H1 (cell line): ENCODE results near the gene EPB41L4A. TPM values are rescaled to one million over a fixed set of nuclear protein-coding genes. Genes with fewer than 3 reads are reported as not detected.

Source experiments
- CTCF ChIA-PET: fragments of 300-600 bp; sonication (Branson Sonifier 250); formaldehyde crosslinking; loops from one replicate; lab custom pipeline; 2021; ENCODE audit not compliant: partially characterized antibody; lab: Charles Lee
- POLR2A ChIA-PET: fragments of 300-600 bp; sonication (Branson Sonifier 250); formaldehyde crosslinking; loops from one replicate; lab custom pipeline; 2021; ENCODE audit warnings: inconsistent platforms; ENCODE audit not compliant: partially characterized antibody; lab: Charles Lee
- DNase-seq, 2 experiments: peaks; one replicate each; pipeline versions ENCODE4 v3.0.0 to v3.0.0-alpha.2; 2010 to 2022; ENCODE audit warnings: low spot score in 2 of 2, low read depth in 1 of 2, mixed read lengths in 1 of 2
- FAIRE-seq: peaks from 2 replicates; lab custom pipeline; 2011; peaks lifted over from hg19 to GRCh38; lab: Jason Lieb, UNC
- H2AFZ ChIP-seq: 2 replicates; pipeline ENCODE4 v1.8.1; 2012; ENCODE audit warnings: low read length, inconsistent platforms
- H2AK5ac ChIP-seq: 2 replicates; pipeline ENCODE4 v1.6.1; 2013; ENCODE audit warnings: low read depth, low read length
- H2BK120ac ChIP-seq: replicated peaks from 2 replicates; pipeline ENCODE3; 2013; ENCODE audit warnings: low read depth, low read length, inconsistent platforms
- H2BK12ac ChIP-seq: 2 replicates; pipeline ENCODE4 v1.6.1; 2013; ENCODE audit warnings: low read depth, low read length
- H2BK15ac ChIP-seq: 2 replicates; pipeline ENCODE4 v1.6.1; 2013; ENCODE audit warnings: low read length
- H2BK20ac ChIP-seq: 2 replicates; pipeline ENCODE4 v1.6.1; 2013; ENCODE audit warnings: low read length
- H2BK5ac ChIP-seq: 2 replicates; pipeline ENCODE4 v1.6.1; 2013; ENCODE audit warnings: low read depth, low read length
- H3K14ac ChIP-seq: 2 replicates; pipeline ENCODE4 v1.6.1; 2013; ENCODE audit warnings: inconsistent platforms; ENCODE audit not compliant: insufficient read length
- H3K18ac ChIP-seq: 2 replicates; pipeline ENCODE4 v1.6.1; 2013; ENCODE audit warnings: low read length; ENCODE audit errors: extremely low read depth
- H3K23ac ChIP-seq: 2 replicates; pipeline ENCODE4 v1.6.1; 2013; ENCODE audit warnings: inconsistent platforms; ENCODE audit not compliant: insufficient read length
- H3K23me2 ChIP-seq: 2 replicates; pipeline ENCODE4 v1.6.1; 2013; ENCODE audit warnings: low read depth, low read length
- H3K27ac ChIP-seq: 2 replicates; pipeline ENCODE4 v1.6.1; 2011; ENCODE audit warnings: low read depth, low read length, inconsistent platforms
- H3K27me3 ChIP-seq, 4 experiments: replicated peaks in 1 of 4; 1 replicate in 1 of 4; 2 replicates in 3 of 4; pipeline versions ENCODE4 v1.6.1 to v1.8.1; 2011 to 2013; ENCODE audit warnings: low read length in 3 of 4, mild to moderate bottlenecking in 3 of 4, inconsistent platforms in 2 of 4, mixed read lengths in 2 of 4, moderate library complexity in 1 of 4; ENCODE audit not compliant: control insufficient read depth in 3 of 4, insufficient read depth in 3 of 4; ENCODE audit errors: extremely low read depth in 1 of 4
- H3K36me3 ChIP-seq, 4 experiments: 2 replicates each; pipeline versions ENCODE4 v1.6.1 to v1.8.1; 2011 to 2013; ENCODE audit warnings: mild to moderate bottlenecking in 4 of 4, low read length in 3 of 4, moderate library complexity in 2 of 4, control low read depth in 1 of 4, inconsistent platforms in 1 of 4; ENCODE audit not compliant: insufficient read depth in 4 of 4, control insufficient read depth in 2 of 4
- H3K4ac ChIP-seq: replicated peaks from 2 replicates; pipeline ENCODE3; 2013; ENCODE audit warnings: low read length, low read depth, mixed read lengths, inconsistent platforms; ENCODE audit not compliant: insufficient read length
- H3K4me1 ChIP-seq, 4 experiments: replicated peaks in 1 of 4; 1 replicate in 1 of 4; 2 replicates in 3 of 4; pipeline versions ENCODE4 v1.6.1 to v1.8.1; 2011 to 2013; ENCODE audit warnings: low read length in 3 of 4, inconsistent platforms in 2 of 4, mixed read lengths in 1 of 4; ENCODE audit not compliant: insufficient read depth in 4 of 4, control insufficient read depth in 3 of 4
- H3K4me2 ChIP-seq, 2 experiments: 2 replicates each; pipeline versions ENCODE4 v1.6.1 to v1.8.1; 2011 to 2013; ENCODE audit warnings: low read depth in 2 of 2, low read length in 2 of 2, control low read depth in 1 of 2, inconsistent platforms in 1 of 2, mild to moderate bottlenecking in 1 of 2; ENCODE audit not compliant: insufficient read depth in 1 of 2
- H3K4me3 ChIP-seq, 4 experiments: fragments of 200-600, 300-600 bp in 1 of 4; sonication (generic), shearing (Covaris generic), sonication (Bioruptor Twin) in 1 of 4; 2 replicates each; pipeline versions ENCODE4 v1.5.1 to v1.8.1; 2011 to 2016; ENCODE audit warnings: low read length in 4 of 4, low read depth in 3 of 4, control low read depth in 2 of 4, inconsistent platforms in 2 of 4, mild to moderate bottlenecking in 2 of 4, mixed read lengths in 1 of 4, moderate library complexity in 1 of 4; ENCODE audit not compliant: insufficient read depth in 2 of 4; ENCODE audit errors: extremely low read depth in 1 of 4
- H3K56ac ChIP-seq: replicated peaks from 2 replicates; pipeline ENCODE3; 2013; ENCODE audit warnings: low read depth, mild to moderate bottlenecking, mixed read lengths, low read length, inconsistent platforms; ENCODE audit not compliant: insufficient read length
- H3K79me1 ChIP-seq: 2 replicates; pipeline ENCODE4 v1.6.1; 2013; ENCODE audit warnings: low read depth, low read length, control low read depth
- H3K79me2 ChIP-seq, 2 experiments: 2 replicates each; pipeline versions ENCODE4 v1.6.1 to v1.8.1; 2012 to 2013; ENCODE audit warnings: low read length in 2 of 2, mild to moderate bottlenecking in 2 of 2, inconsistent platforms in 1 of 2; ENCODE audit not compliant: insufficient read depth in 2 of 2, control insufficient read depth in 1 of 2
- H3K9ac ChIP-seq, 4 experiments: replicated peaks in 1 of 4; 1 replicate in 1 of 4; 2 replicates in 3 of 4; pipeline versions ENCODE4 v1.6.1 to v1.8.1; 2011 to 2013; ENCODE audit warnings: low read depth in 3 of 4, low read length in 3 of 4, control low read depth in 2 of 4, mild to moderate bottlenecking in 2 of 4, moderate library complexity in 2 of 4, inconsistent platforms in 1 of 4; ENCODE audit errors: extremely low read depth in 1 of 4
- H3K9me3 ChIP-seq, 2 experiments: 2 replicates each; pipeline versions ENCODE4 v1.6.1 to v1.8.1; 2012 to 2013; ENCODE audit warnings: mild to moderate bottlenecking in 2 of 2, moderate library complexity in 2 of 2, control low read depth in 1 of 2, inconsistent platforms in 1 of 2, low read depth in 1 of 2, low read length in 1 of 2, mixed read lengths in 1 of 2; ENCODE audit not compliant: insufficient read depth in 2 of 2
- H4K20me1 ChIP-seq, 2 experiments: replicated peaks in 1 of 2; 2 replicates each; pipeline versions ENCODE3 to v1.8.1; 2011 to 2013; ENCODE audit warnings: inconsistent platforms in 2 of 2, low read length in 2 of 2, mild to moderate bottlenecking in 1 of 2; ENCODE audit not compliant: insufficient read depth in 2 of 2, control insufficient read depth in 1 of 2
- H4K5ac ChIP-seq: 2 replicates; pipeline ENCODE4 v1.6.1; 2013; ENCODE audit warnings: low read length, low read depth, mixed read lengths, inconsistent platforms; ENCODE audit not compliant: insufficient read length
- H4K8ac ChIP-seq: 2 replicates; pipeline ENCODE4 v1.8.0; 2013; ENCODE audit warnings: mild to moderate bottlenecking, moderate library complexity, low read length, inconsistent platforms; ENCODE audit not compliant: insufficient read depth; ENCODE audit errors: extremely low read depth
- H4K91ac ChIP-seq: replicated peaks from 2 replicates; pipeline ENCODE3; 2013; ENCODE audit warnings: low read length, mixed read lengths, inconsistent platforms; ENCODE audit not compliant: insufficient read length
- POLR2AphosphoS5 ChIP-seq: IDR thresholded peaks from 2 replicates; pipeline ENCODE4 v1.6.1; 2011; ENCODE audit warnings: low read depth, low read length
- RAD21 ChIP-seq, 2 experiments: IDR thresholded peaks in 1 of 2; conservative IDR thresholded peaks in 1 of 2; 2 replicates each; pipeline ENCODE4 v1.6.1; 2011; ENCODE audit warnings: low read depth in 2 of 2, low read length in 2 of 2, improper control_type of control experiment in 1 of 2, inconsistent platforms in 1 of 2, mild to moderate bottlenecking in 1 of 2, moderate library complexity in 1 of 2
- RNF2 ChIP-seq: fragments of 200-900, 300-1000 bp; sonication (generic); IDR thresholded peaks from 2 replicates; pipeline ENCODE4 v1.7.1; 2016; ENCODE audit warnings: borderline replicate concordance, low read depth, mild to moderate bottlenecking, antibody characterized with exemption, low read length; ENCODE audit not compliant: poor library complexity, severe bottlenecking; ENCODE audit errors: missing control alignments
- WGBS, 2 experiments: shearing (Covaris generic) in 1 of 2; methylation state at CpG; one replicate each; pipeline versions ENCODE4 v1.1.6 to v1.1.7; 2013 to 2015; ENCODE audit warnings: low lambda C conversion rate in 2 of 2, mixed read lengths in 2 of 2, inconsistent platforms in 1 of 2, low coverage in 1 of 2, missing lambda C conversion rate in 1 of 2; ENCODE audit not compliant: insufficient replicate concordance in 2 of 2, insufficient coverage in 1 of 2, insufficient read length in 1 of 2; ENCODE audit errors: extremely low coverage in 1 of 2, missing lambda C conversion rate in 1 of 2; 5-methylcytosine and 5-hydroxymethylcytosine counted together
- polyA plus RNA-seq, 7 experiments: library from polyadenylated mRNA; depleted of rRNA in 3 of 7; stranded (reverse) in 5 of 7; unstranded in 2 of 7; fragments of >200 nt in 5 of 7; fragments of 200-250 nt in 2 of 7; gene quantifications; 1 replicate in 5 of 7; 2 replicates in 1 of 7; 4 replicates in 1 of 7; pipeline versions ENCODE4 v1.2.1 to v1.2.3, GENCODE V29; 2011 to 2013; ENCODE audit warnings: missing spikeins in 2 of 7, mixed read lengths in 2 of 7
- total RNA-seq: library from RNA; stranded (reverse); fragmentation: NEBNext Ultra II Directional; extraction: Animal tissue kit (Norgen Biotek cat#: 25700); gene quantifications from 2 replicates; pipeline ENCODE4 v1.2.1, GENCODE V29; 2021

Gene EPB41L4A
- total and polyA plus RNA-seq, 2 of the 8 experiments (the other 6 are each of a cell fraction or from before 2014, with no cell fraction given) = 1.6 to 4.6 TPM

DNA sequence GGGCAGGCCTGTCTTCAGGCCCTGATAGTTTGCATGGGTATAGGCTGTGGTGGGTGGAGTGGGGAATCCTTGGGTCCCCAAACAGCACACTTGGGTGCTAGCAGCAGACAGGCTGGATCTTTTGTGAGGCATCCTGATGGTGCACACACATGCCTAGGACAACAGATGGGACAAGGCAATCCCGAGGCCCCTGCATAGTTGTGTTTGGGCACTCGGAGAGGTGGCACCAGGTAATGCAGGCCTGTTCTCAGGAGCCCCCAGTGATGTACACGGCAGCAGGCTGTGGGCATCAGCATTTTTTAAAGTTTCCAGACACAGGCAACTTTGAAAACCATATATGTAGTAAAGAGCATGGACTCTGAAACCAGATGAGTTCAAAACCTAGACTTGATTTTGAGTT, 65.4 kb downstream of the EPB41L4A start:
- Histone ChIP-seq H2BK12ac (no peak overlapping the region), H3K18ac (no peak overlapping the region), H3K4me2 (no peak overlapping the region), H2BK120ac (no peak overlapping the region), H2BK15ac (no peak overlapping the region), H3K4ac (no peak overlapping the region), H3K27me3 (no peaks in the 10 kb centered on the region), H3K23me2 (no peaks in the 10 kb centered on the region), H3K14ac (no peak overlapping the region), H4K8ac (no peak overlapping the region), H3K56ac (no peak overlapping the region), H3K4me1 (peaks cover 0 to 10% (median 4%) of the 10 kb centered on the region in 4 experiments; a peak in 4 of 7 replicates), H2AFZ (no peak overlapping the region), H3K9ac (no peak overlapping the region), H3K27ac (no peak overlapping the region), H4K91ac (no peak overlapping the region), H2BK5ac (no peak overlapping the region), H3K4me3 (no peak overlapping the region), H3K23ac (no peak overlapping the region), H3K9me3 (no peaks in the 10 kb centered on the region), H2BK20ac (no peak overlapping the region), H3K79me2 (no peaks in the 10 kb centered on the region), H3K79me1 (no peaks in the 10 kb centered on the region), H2AK5ac (no peak overlapping the region), H4K20me1 (no peaks in the 10 kb centered on the region), H4K5ac (no peak overlapping the region), H3K36me3 (no peaks in the 10 kb centered on the region)
- CTCF ChIA-PET = interaction anchor here (1.1 to 4.4 kb wide), 3 partner anchors 13 to 178 kb away, joined by 4 to 25 read pairs (median 5); no protein-coding TSS in a partner anchor
- DNase-seq (no peak), FAIRE-seq (no peak)
- TF ChIP-seq RAD21 (IDR thresholded peaks at IDR 0.05 in 1 of 2, conservative IDR thresholded peaks at IDR 0.05 in 1 of 2; ENCODE audit: low read depth in 2 of 2, low read length in 2 of 2) (peak; percentile 8 to 30; a peak in 3 of 4 replicates), POLR2AphosphoS5 (no peak), RNF2 (no peak)
- POLR2A ChIA-PET = no interaction called here
- WGBS, 2 experiments = 94% methylated on average over 3 of the region's 3 CpGs; no CpG with 5 or more reads in 1 of the 2 experiments
